Measurements from ENCODE around the gene SSNA1. TPM values are rescaled to one million over a fixed set of nuclear protein-coding genes. Genes with fewer than 3 reads are reported as not detected.

The SSNA1 gene
- total and polyA plus RNA-seq, 9 of the 15 experiments (the other 6 are each of a cell fraction or from before 2014, with no cell fraction given), result 1.9 to 130 (median 57.1) TPM

GRCh38 chr9:137163365-137163715 lies 25.1 kb upstream of the SSNA1 start (continued):
- TF ChIP-seq ZBTB17 (CRISPR knock-in tag; IDR thresholded peaks at IDR 0.05), result no peak
- TF ChIP-seq MEF2D (tag; conservative IDR thresholded peaks at IDR 0.05; ENCODE audit: low read depth), result no peak
- TF ChIP-seq ZNF408 (CRISPR knock-in tag; IDR thresholded peaks at IDR 0.05; ENCODE audit: low read depth), result no peak
- TF ChIP-seq CBX5 (IDR thresholded peaks at IDR 0.05; ENCODE audit: borderline replicate concordance, low read depth), result no peak
- 0 out of 2 replicates have a peak, but pooled peaks have one; percentile 20 for TF ChIP-seq ZBTB33 (CRISPR knock-in tag; IDR thresholded peaks at IDR 0.05)
- TF ChIP-seq PHF8 (IDR thresholded peaks at IDR 0.05; ENCODE audit: borderline replicate concordance, low read length), result 0 out of 2 replicates have a peak, but pooled peaks have one; percentile 33
- TF ChIP-seq ZNF511 (CRISPR knock-in tag; IDR thresholded peaks at IDR 0.05), result no peak
- peak; percentile 44 to 64; a peak in 2 of 4 replicates for TF ChIP-seq NRF1 (conservative IDR thresholded peaks at IDR 0.05 in 1 of 2, IDR thresholded peaks at IDR 0.05 in 1 of 2)

- no peak overlapping the region for H3K27ac ChIP-seq (ENCODE audit: extremely low read depth, low read depth, low read length)
- peaks cover 3% of the 10 kb centered on the region; the same call in 1 of the 2 replicates for H4K20me1 ChIP-seq (replicated peaks; ENCODE audit: control insufficient read depth, insufficient read depth, low read length)
- peaks cover 3 to 97% of the 10 kb centered on the region in 2 experiments; a peak in 4 of 5 replicates for H3K4me1 ChIP-seq (replicated peaks in 1 of 2; ENCODE audit: control insufficient read depth in 2 of 2, insufficient read depth in 2 of 2, low read length in 2 of 2)
- ChIA-PET CTCF (ENCODE audit: low intra/inter-chr PET ratio) (no interaction called here), POLR2A (no interaction called here)
- intact Hi-C loops (cut with micrococcal nuclease) (no loop called here), in situ Hi-C loops (cut with MboI) (no loop called here)
- WGBS (ENCODE audit: insufficient coverage, low coverage, missing lambda C conversion rate), result 59% methylated on average over 22 of the region's 22 CpGs
- no peak for DNase-seq (ENCODE audit: extremely low read depth in 1 of 4, low spot score in 3 of 4)
- no peaks in the 10 kb centered on the region for H3K9me1 ChIP-seq (ENCODE audit: control insufficient read depth, insufficient read depth, low read length)
- no peak for FAIRE-seq
- no peak for ATAC-seq
- peak overlapping the region; percentile 63; the same call in 1 of the 2 replicates for H3K4me2 ChIP-seq (ENCODE audit: insufficient read depth, low read length)
- H2AFZ ChIP-seq (ENCODE audit: low read depth, low read length), result no peak overlapping the region
- H3K9me3 ChIP-seq (replicated peaks; ENCODE audit: control insufficient read depth, insufficient read depth, low read depth, low read length), result no peaks in the 10 kb centered on the region
- peaks cover 22 to 31% of the 10 kb centered on the region in 2 experiments; a peak in 4 of 5 replicates for H3K27me3 ChIP-seq (ENCODE audit: control insufficient read depth in 2 of 2, insufficient read depth in 2 of 2, low read length in 2 of 2)
- no peak overlapping the region for H3K4me3 ChIP-seq
- H3K9ac ChIP-seq (ENCODE audit: insufficient read depth in 1 of 2, low read depth in 2 of 2, low read length in 2 of 2), result peak overlapping the region in 1 of 2 experiments; percentile 55; a peak in 1 of 4 replicates
- H3K79me2 ChIP-seq (ENCODE audit: control insufficient read depth, insufficient read depth, low read length), result no peaks in the 10 kb centered on the region
- BruUV-seq (replicated peaks), result no TSS peak
- H3K36me3 ChIP-seq (ENCODE audit: control insufficient read depth, insufficient read depth, low read length), result no peaks in the 10 kb centered on the region
- TF ChIP-seq PTRF (tag; IDR thresholded peaks at IDR 0.05) (no peak), YBX1 (IDR thresholded peaks at IDR 0.05) (no peak), PHB2 (IDR thresholded peaks at IDR 0.05; ENCODE audit: low read depth) (no peak), RUNX1 (IDR thresholded peaks at IDR 0.05; ENCODE audit: low read depth) (no peak), POLR2B (IDR thresholded peaks at IDR 0.05; ENCODE audit: low read depth, partially characterized antibody) (no peak)
Measured at GRCh38 chr9:137163805-137164204, 24.7 kb upstream of the SSNA1 start.
